ENCODE measurements around the gene NCKAP5.

NCKAP5 gene

DNA sequence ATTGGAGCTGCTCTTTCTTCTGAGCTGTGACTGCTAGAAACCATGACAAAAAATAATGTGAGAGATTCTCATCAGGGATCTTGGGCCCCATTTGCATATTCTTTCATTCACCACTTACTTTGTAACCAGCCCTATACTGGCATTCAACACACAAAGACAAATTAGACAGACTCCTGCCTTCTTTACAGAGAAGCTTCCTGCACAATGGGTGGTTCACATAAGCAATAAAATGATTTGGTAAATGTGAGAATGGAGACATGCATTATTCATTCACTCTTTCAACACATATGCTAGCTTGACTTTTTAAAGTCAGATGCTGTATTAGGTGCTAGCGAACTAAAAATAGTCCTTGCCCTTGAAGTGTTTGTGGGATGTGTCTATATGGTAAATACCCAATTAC is 174.4 kb downstream of the NCKAP5 start:
- H3K36me3 ChIP-seq (ENCODE audit: control insufficient read depth in 4 of 4, insufficient read depth in 4 of 4, low read length in 3 of 4), result no peaks in the 10 kb centered on the region
- H3K27ac ChIP-seq (ENCODE audit: insufficient read depth in 1 of 2, low read depth in 1 of 2, low read length in 2 of 2, poor library complexity in 1 of 2, severe bottlenecking in 2 of 2), result no peak overlapping the region
- DNase-seq, result no peak
- ChIA-PET POLR2A (no interaction called here), CTCF (no interaction called here)
- H3K27me3 ChIP-seq (replicated peaks in 2 of 5; ENCODE audit: control insufficient read depth in 4 of 5, insufficient read depth in 5 of 5, low read length in 4 of 5), result no peaks in the 10 kb centered on the region
- no CpG with 5 or more reads among the region's 1 CpG for WGBS (ENCODE audit: insufficient coverage)
- peaks cover 0 to 6% (median 0%) of the 10 kb centered on the region in 5 experiments for H3K9me3 ChIP-seq (ENCODE audit: control extremely low read depth in 1 of 5, control insufficient read depth in 4 of 5, insufficient read depth in 2 of 5, low read depth in 1 of 5, low read length in 4 of 5)
- H3K4me3 ChIP-seq (ENCODE audit: control insufficient read depth in 1 of 7, extremely low read depth in 1 of 7, insufficient read depth in 4 of 7, low read depth in 2 of 7, low read length in 6 of 7), result no peak overlapping the region
- no peaks in the 10 kb centered on the region for H3K4me1 ChIP-seq (ENCODE audit: control extremely low read depth in 1 of 4, control insufficient read depth in 4 of 4, insufficient read depth in 4 of 4, low read length in 3 of 4)

DNA sequence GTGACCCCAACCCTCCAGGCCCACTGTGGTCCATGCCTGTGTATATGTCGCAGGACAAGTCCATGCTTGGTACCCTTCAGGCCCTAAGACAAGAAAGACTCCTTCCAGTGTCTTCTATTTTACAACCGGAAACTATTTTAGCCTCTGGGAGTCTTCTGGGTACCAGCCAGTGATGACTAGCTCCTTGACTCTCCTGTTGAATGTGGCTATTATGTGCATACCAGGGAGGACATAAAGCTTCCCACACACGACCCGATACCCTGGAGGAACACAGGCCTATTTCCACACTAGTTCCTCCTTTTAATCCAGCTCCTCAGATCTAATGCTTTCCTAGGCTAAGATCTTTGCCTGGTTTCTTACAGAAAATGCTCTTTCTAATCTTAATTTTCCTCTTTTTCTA is 178.1 kb downstream of the NCKAP5 start:
- Histone ChIP-seq H3K4me3 (ENCODE audit: control insufficient read depth in 1 of 7, extremely low read depth in 1 of 7, insufficient read depth in 4 of 7, low read depth in 2 of 7, low read length in 6 of 7) (no peak overlapping the region), H3K27me3 (replicated peaks in 2 of 5; ENCODE audit: control insufficient read depth in 4 of 5, insufficient read depth in 5 of 5, low read length in 4 of 5) (no peaks in the 10 kb centered on the region), H3K36me3 (ENCODE audit: control insufficient read depth in 4 of 4, insufficient read depth in 4 of 4, low read length in 3 of 4) (no peaks in the 10 kb centered on the region), H3K9me3 (ENCODE audit: control extremely low read depth in 1 of 5, control insufficient read depth in 4 of 5, insufficient read depth in 2 of 5, low read depth in 1 of 5, low read length in 4 of 5) (peaks cover 0 to 6% (median 0%) of the 10 kb centered on the region in 5 experiments), H3K4me1 (ENCODE audit: control extremely low read depth in 1 of 4, control insufficient read depth in 4 of 4, insufficient read depth in 4 of 4, low read length in 3 of 4) (no peaks in the 10 kb centered on the region), H3K27ac (ENCODE audit: insufficient read depth in 1 of 2, low read depth in 1 of 2, low read length in 2 of 2, poor library complexity in 1 of 2, severe bottlenecking in 2 of 2) (no peak overlapping the region)
- ChIA-PET POLR2A (no interaction called here), CTCF (no interaction called here)
- 90% methylated on average over 4 of the region's 4 CpGs for WGBS (ENCODE audit: insufficient coverage)
- DNase-seq, result no peak

DNA sequence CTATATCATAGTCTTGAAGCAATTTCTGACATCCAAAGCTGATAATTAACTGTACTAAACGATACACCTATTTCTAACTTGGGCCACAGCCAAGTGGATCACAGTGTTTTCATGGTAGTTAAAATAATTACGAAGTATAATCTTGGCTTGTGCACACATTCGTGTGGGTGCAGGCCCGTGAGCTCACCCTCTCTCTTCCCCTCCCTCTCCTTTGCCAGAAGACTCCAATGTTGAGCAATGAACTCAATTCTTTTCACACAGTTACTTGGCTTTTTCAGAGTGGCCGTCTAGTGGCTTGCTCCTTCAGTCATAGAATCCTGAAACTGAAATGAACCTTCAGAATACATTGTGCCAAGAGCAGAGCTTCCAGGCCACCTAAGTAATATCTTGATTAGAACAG is 178.7 kb downstream of the NCKAP5 start:
- Histone ChIP-seq H3K4me3 (ENCODE audit: control insufficient read depth in 1 of 7, extremely low read depth in 1 of 7, insufficient read depth in 4 of 7, low read depth in 2 of 7, low read length in 6 of 7) (no peak overlapping the region), H3K9me3 (ENCODE audit: control extremely low read depth in 1 of 5, control insufficient read depth in 4 of 5, insufficient read depth in 2 of 5, low read depth in 1 of 5, low read length in 4 of 5) (peaks cover 0 to 6% (median 0%) of the 10 kb centered on the region in 5 experiments), H3K4me1 (ENCODE audit: control extremely low read depth in 1 of 4, control insufficient read depth in 4 of 4, insufficient read depth in 4 of 4, low read length in 3 of 4) (no peaks in the 10 kb centered on the region), H3K27ac (ENCODE audit: insufficient read depth in 1 of 2, low read depth in 1 of 2, low read length in 2 of 2, poor library complexity in 1 of 2, severe bottlenecking in 2 of 2) (no peak overlapping the region), H3K27me3 (replicated peaks in 2 of 5; ENCODE audit: control insufficient read depth in 4 of 5, insufficient read depth in 5 of 5, low read length in 4 of 5) (no peaks in the 10 kb centered on the region), H3K36me3 (ENCODE audit: control insufficient read depth in 4 of 4, insufficient read depth in 4 of 4, low read length in 3 of 4) (no peaks in the 10 kb centered on the region)
- DNase-seq, result no peak
- ChIA-PET CTCF (no interaction called here), POLR2A (no interaction called here)
- WGBS (ENCODE audit: insufficient coverage), result 100% methylated on average over 1 of the region's 5 CpGs

DNA sequence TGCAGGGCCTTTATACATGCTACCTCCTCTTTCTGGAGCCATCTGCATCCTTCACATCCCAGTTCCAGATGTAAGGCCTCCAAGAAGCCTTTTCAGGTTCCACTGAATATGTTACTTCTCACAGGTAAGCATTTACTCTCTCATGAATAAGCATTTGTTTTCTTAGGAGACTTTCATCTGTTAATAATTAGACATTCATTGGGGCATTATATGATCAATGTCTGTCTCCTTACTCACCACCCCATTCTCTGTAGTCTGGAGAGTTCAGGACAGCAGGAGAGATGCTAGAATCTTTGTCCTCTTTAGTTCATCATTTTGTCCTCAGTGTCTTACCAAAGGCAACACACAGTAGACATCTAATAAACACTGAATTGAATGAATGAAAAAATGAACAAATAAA is 185.7 kb downstream of the NCKAP5 start:
- Histone ChIP-seq H3K27ac (ENCODE audit: insufficient read depth in 1 of 2, low read depth in 1 of 2, low read length in 2 of 2, poor library complexity in 1 of 2, severe bottlenecking in 2 of 2) (no peak overlapping the region), H3K9me3 (ENCODE audit: control extremely low read depth in 1 of 5, control insufficient read depth in 4 of 5, insufficient read depth in 2 of 5, low read depth in 1 of 5, low read length in 4 of 5) (no peaks in the 10 kb centered on the region), H3K4me1 (ENCODE audit: control extremely low read depth in 1 of 4, control insufficient read depth in 4 of 4, insufficient read depth in 4 of 4, low read length in 3 of 4) (no peaks in the 10 kb centered on the region), H3K36me3 (ENCODE audit: control insufficient read depth in 4 of 4, insufficient read depth in 4 of 4, low read length in 3 of 4) (no peaks in the 10 kb centered on the region), H3K27me3 (replicated peaks in 2 of 5; ENCODE audit: control insufficient read depth in 4 of 5, insufficient read depth in 5 of 5, low read length in 4 of 5) (no peaks in the 10 kb centered on the region), H3K4me3 (ENCODE audit: control insufficient read depth in 1 of 7, extremely low read depth in 1 of 7, insufficient read depth in 4 of 7, low read depth in 2 of 7, low read length in 6 of 7) (no peak overlapping the region)
- no peak for DNase-seq
- CTCF ChIA-PET, result no interaction called here
- POLR2A ChIA-PET, result no interaction called here

DNA sequence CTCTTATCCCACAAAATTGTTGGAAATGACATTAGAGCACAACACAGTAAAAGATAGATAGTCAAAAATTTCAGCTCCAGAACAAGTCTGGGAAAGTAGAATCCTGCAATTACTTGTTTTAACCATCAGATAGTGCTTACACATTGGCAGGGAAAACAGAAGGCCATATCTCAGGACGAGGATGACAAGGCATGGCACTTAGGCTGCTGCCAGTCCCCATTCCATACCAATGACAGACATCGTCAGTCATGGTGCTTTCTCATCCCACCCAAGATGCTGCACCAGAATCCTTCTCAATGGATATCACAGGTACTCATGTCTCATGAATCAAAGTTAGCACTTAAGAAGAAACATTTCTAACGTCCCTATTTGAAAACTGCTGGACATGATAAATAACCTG is 187.3 kb downstream of the NCKAP5 start:
- POLR2A ChIA-PET, result no interaction called here
- no peaks in the 10 kb centered on the region for H3K36me3 ChIP-seq (ENCODE audit: control insufficient read depth in 4 of 4, insufficient read depth in 4 of 4, low read length in 3 of 4)
- H3K9me3 ChIP-seq (ENCODE audit: control extremely low read depth in 1 of 5, control insufficient read depth in 4 of 5, insufficient read depth in 2 of 5, low read depth in 1 of 5, low read length in 4 of 5), result no peaks in the 10 kb centered on the region
- no peaks in the 10 kb centered on the region for H3K27me3 ChIP-seq (replicated peaks in 2 of 5; ENCODE audit: control insufficient read depth in 4 of 5, insufficient read depth in 5 of 5, low read length in 4 of 5)
- DNase-seq, result no peak
- H3K27ac ChIP-seq (ENCODE audit: insufficient read depth in 1 of 2, low read depth in 1 of 2, low read length in 2 of 2, poor library complexity in 1 of 2, severe bottlenecking in 2 of 2), result no peak overlapping the region
- H3K4me1 ChIP-seq (ENCODE audit: control extremely low read depth in 1 of 4, control insufficient read depth in 4 of 4, insufficient read depth in 4 of 4, low read length in 3 of 4), result no peaks in the 10 kb centered on the region
- WGBS (ENCODE audit: insufficient coverage), result 86% methylated on average over 2 of the region's 3 CpGs
- no peak overlapping the region for H3K4me3 ChIP-seq (ENCODE audit: control insufficient read depth in 1 of 7, extremely low read depth in 1 of 7, insufficient read depth in 4 of 7, low read depth in 2 of 7, low read length in 6 of 7)
- CTCF ChIA-PET, result no interaction called here

DNA sequence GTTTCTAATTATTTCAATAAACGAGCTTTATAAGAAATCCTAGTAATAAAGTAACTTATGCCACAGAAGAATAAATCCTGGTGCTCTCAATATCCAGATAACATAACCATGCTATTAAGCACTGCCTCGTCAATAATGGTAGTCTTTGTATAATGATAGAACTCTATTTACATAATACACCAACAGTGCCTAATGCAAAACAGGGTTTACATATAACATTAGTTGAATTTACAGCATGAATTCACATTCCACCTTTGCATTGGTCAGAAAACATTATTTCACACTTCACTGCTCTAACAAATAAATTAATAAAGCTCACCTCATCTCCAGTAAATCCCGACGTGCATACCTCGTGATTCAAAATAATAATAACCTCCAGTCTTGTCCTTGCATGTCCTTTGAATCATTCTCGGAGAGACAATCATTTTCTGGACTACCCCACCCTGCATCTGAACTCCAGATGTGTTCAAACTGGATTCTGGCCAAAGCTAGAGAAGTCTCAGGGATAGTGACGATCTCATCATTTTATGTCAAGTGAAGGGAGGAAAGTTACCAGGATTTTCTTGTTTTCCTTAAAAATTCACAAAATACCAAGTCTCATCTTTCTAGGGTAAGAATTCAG is 189.2 kb downstream of the NCKAP5 start:
- no peaks in the 10 kb centered on the region for H3K9me3 ChIP-seq (ENCODE audit: control extremely low read depth in 1 of 5, control insufficient read depth in 4 of 5, insufficient read depth in 2 of 5, low read depth in 1 of 5, low read length in 4 of 5)
- H3K36me3 ChIP-seq (ENCODE audit: control insufficient read depth in 4 of 4, insufficient read depth in 4 of 4, low read length in 3 of 4), result no peaks in the 10 kb centered on the region
- DNase-seq, result no peak
- ChIA-PET POLR2A (no interaction called here), CTCF (no interaction called here)
- H3K4me1 ChIP-seq (ENCODE audit: control extremely low read depth in 1 of 4, control insufficient read depth in 4 of 4, insufficient read depth in 4 of 4, low read length in 3 of 4), result no peaks in the 10 kb centered on the region
- H3K4me3 ChIP-seq (ENCODE audit: control insufficient read depth in 1 of 7, extremely low read depth in 1 of 7, insufficient read depth in 4 of 7, low read depth in 2 of 7, low read length in 6 of 7), result no peak overlapping the region
- no peak overlapping the region for H3K27ac ChIP-seq (ENCODE audit: insufficient read depth in 1 of 2, low read depth in 1 of 2, low read length in 2 of 2, poor library complexity in 1 of 2, severe bottlenecking in 2 of 2)
- no peaks in the 10 kb centered on the region for H3K27me3 ChIP-seq (replicated peaks in 2 of 5; ENCODE audit: control insufficient read depth in 4 of 5, insufficient read depth in 5 of 5, low read length in 4 of 5)
- WGBS (ENCODE audit: insufficient coverage), result 88% methylated on average over 5 of the region's 7 CpGs

DNA sequence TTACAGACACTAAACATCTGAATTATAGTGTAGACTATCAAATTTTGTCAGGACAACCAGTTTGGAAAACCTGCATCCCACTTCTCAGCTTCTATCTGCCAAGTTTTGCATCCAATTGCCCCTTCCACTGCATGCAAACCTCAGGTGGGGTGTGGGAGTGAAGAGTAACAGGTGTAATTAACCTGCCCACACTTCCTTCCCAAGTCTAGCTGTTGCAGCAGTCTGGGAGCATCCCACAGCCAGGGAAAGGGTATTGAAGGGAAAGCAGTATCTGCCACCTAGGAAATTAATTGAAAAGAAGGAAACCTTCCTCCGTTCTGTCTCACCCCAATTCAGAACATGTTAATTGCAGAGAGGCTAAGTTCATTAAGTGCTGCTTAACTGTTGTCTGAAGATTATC is 189.9 kb downstream of the NCKAP5 start:
- no peaks in the 10 kb centered on the region for H3K36me3 ChIP-seq (ENCODE audit: control insufficient read depth in 4 of 4, insufficient read depth in 4 of 4, low read length in 3 of 4)
- ChIA-PET POLR2A (no interaction called here), CTCF (no interaction called here)
- no peak overlapping the region for H3K4me3 ChIP-seq (ENCODE audit: control insufficient read depth in 1 of 7, extremely low read depth in 1 of 7, insufficient read depth in 4 of 7, low read depth in 2 of 7, low read length in 6 of 7)
- H3K9me3 ChIP-seq (ENCODE audit: control extremely low read depth in 1 of 5, control insufficient read depth in 4 of 5, insufficient read depth in 2 of 5, low read depth in 1 of 5, low read length in 4 of 5), result no peaks in the 10 kb centered on the region
- no peaks in the 10 kb centered on the region for H3K4me1 ChIP-seq (ENCODE audit: control extremely low read depth in 1 of 4, control insufficient read depth in 4 of 4, insufficient read depth in 4 of 4, low read length in 3 of 4)
- no peaks in the 10 kb centered on the region for H3K27me3 ChIP-seq (replicated peaks in 2 of 5; ENCODE audit: control insufficient read depth in 4 of 5, insufficient read depth in 5 of 5, low read length in 4 of 5)
- no peak for DNase-seq
- H3K27ac ChIP-seq (ENCODE audit: insufficient read depth in 1 of 2, low read depth in 1 of 2, low read length in 2 of 2, poor library complexity in 1 of 2, severe bottlenecking in 2 of 2), result no peak overlapping the region
- no CpG with 5 or more reads among the region's 1 CpG for WGBS (ENCODE audit: insufficient coverage)

Data from common myeloid progenitor, CD34-positive (primary cell).